Liver (tissue), 9 donors: ENCODE data around the gene INO80. TPM values are rescaled to one million over a fixed set of nuclear protein-coding genes. Genes with fewer than 3 reads are reported as not detected.

Experiments
- DNase-seq: peaks from one replicate; pipeline ENCODE4 v3.0.0-alpha.2; 2017; ENCODE audit warnings: low spot score
- H3K27ac ChIP-seq, 2 donors: one replicate each; pipeline ENCODE4 v1.7.0; 2013; ENCODE audit warnings: inconsistent platforms in 2 of 2, low read length in 2 of 2, control low read depth in 1 of 2, low read depth in 1 of 2, mild to moderate bottlenecking in 1 of 2
- H3K27me3 ChIP-seq, 4 donors: one replicate each; pipeline versions ENCODE4 v1.6.1 to v1.7.0; 2013; ENCODE audit warnings: low read length in 3 of 4, inconsistent platforms in 1 of 4, mild to moderate bottlenecking in 1 of 4, moderate library complexity in 1 of 4; ENCODE audit not compliant: control insufficient read depth in 4 of 4, insufficient read depth in 4 of 4
- H3K36me3 ChIP-seq, 4 donors: one replicate each; pipeline versions ENCODE4 v1.6.1 to v1.7.0; 2013; ENCODE audit warnings: low read length in 3 of 4, mild to moderate bottlenecking in 3 of 4, low read depth in 1 of 4, moderate library complexity in 1 of 4; ENCODE audit not compliant: control insufficient read depth in 4 of 4, insufficient read depth in 3 of 4
- H3K4me1 ChIP-seq, 4 donors: one replicate each; pipeline versions ENCODE4 v1.6.1 to v1.7.0; 2013; ENCODE audit warnings: low read length in 3 of 4, mild to moderate bottlenecking in 3 of 4, moderate library complexity in 1 of 4; ENCODE audit not compliant: control insufficient read depth in 4 of 4, insufficient read depth in 4 of 4
- H3K4me3 ChIP-seq, 3 donors: one replicate each; pipeline versions ENCODE4 v1.6.1 to v1.7.0; 2013; ENCODE audit warnings: low read length in 3 of 3, control low read depth in 1 of 3, low read depth in 1 of 3, mild to moderate bottlenecking in 1 of 3
- H3K9ac ChIP-seq, 2 donors: one replicate each; pipeline ENCODE4 v1.7.0; 2013; ENCODE audit warnings: low read length in 2 of 2, mild to moderate bottlenecking in 2 of 2, moderate library complexity in 2 of 2, control low read depth in 1 of 2, low read depth in 1 of 2
- H3K9me3 ChIP-seq, 4 donors: one replicate each; pipeline versions ENCODE4 v1.6.1 to v1.7.0; 2013; ENCODE audit warnings: low read length in 3 of 4; ENCODE audit not compliant: control insufficient read depth in 4 of 4
- ATF3 ChIP-seq: IDR thresholded peaks from 2 replicates; pipeline ENCODE4 v1.6.1; 2016; ENCODE audit warnings: antibody characterized with exemption
- CTCF ChIP-seq: fragments of 150-350 bp; IDR thresholded peaks from 2 replicates; pipeline ENCODE4 v1.5.1; 2017; ENCODE audit warnings: improper control_type of control experiment, low read depth, low read length; ENCODE audit not compliant: missing input control
- EGR1 ChIP-seq, 2 donors: IDR thresholded peaks; 2 replicates each; pipeline ENCODE4 v1.6.1; 2016 to 2018; ENCODE audit warnings: antibody characterized with exemption in 2 of 2, low read depth in 2 of 2
- GABPA ChIP-seq, 2 donors: IDR thresholded peaks in 1 of 2; conservative IDR thresholded peaks in 1 of 2; 2 replicates each; pipeline ENCODE4 v1.6.1; 2016; ENCODE audit warnings: antibody characterized with exemption in 2 of 2, mild to moderate bottlenecking in 1 of 2, moderate library complexity in 1 of 2
- HNF4A ChIP-seq, 2 donors: conservative IDR thresholded peaks; 2 replicates each; pipeline ENCODE4 v1.6.1; 2016; ENCODE audit warnings: antibody characterized with exemption in 2 of 2, mild to moderate bottlenecking in 2 of 2
- HNF4G ChIP-seq: IDR thresholded peaks from 2 replicates; pipeline ENCODE4 v1.6.1; 2016; ENCODE audit warnings: antibody characterized with exemption
- MAX ChIP-seq: IDR thresholded peaks from 2 replicates; pipeline ENCODE4 v1.6.1; 2016; ENCODE audit warnings: antibody characterized with exemption
- NR2F2 ChIP-seq: IDR thresholded peaks from 2 replicates; pipeline ENCODE4 v1.6.1; 2016; ENCODE audit warnings: antibody characterized with exemption
- RAD21 ChIP-seq, 2 donors: IDR thresholded peaks; 2 replicates each; pipeline ENCODE4 v1.6.1; 2016; ENCODE audit warnings: antibody characterized with exemption in 2 of 2, mild to moderate bottlenecking in 2 of 2
- REST ChIP-seq: IDR thresholded peaks from 2 replicates; pipeline ENCODE4 v1.6.1; 2016; ENCODE audit warnings: antibody characterized with exemption, mild to moderate bottlenecking
- RXRA ChIP-seq, 2 donors: IDR thresholded peaks; 2 replicates each; pipeline ENCODE4 v1.6.1; 2017 to 2018; ENCODE audit warnings: antibody characterized with exemption in 2 of 2, mild to moderate bottlenecking in 1 of 2
- SP1 ChIP-seq: IDR thresholded peaks from 2 replicates; pipeline ENCODE4 v1.6.1; 2018; ENCODE audit warnings: antibody characterized with exemption, mild to moderate bottlenecking
- TAF1 ChIP-seq: conservative IDR thresholded peaks from 2 replicates; pipeline ENCODE4 v1.6.1; 2016; ENCODE audit warnings: antibody characterized with exemption, mild to moderate bottlenecking
- YY1 ChIP-seq: IDR thresholded peaks from 2 replicates; pipeline ENCODE4 v1.6.1; 2016; ENCODE audit warnings: antibody characterized with exemption, mild to moderate bottlenecking
- ZBTB33 ChIP-seq: IDR thresholded peaks from 2 replicates; pipeline ENCODE4 v1.6.1; 2016; ENCODE audit warnings: antibody characterized with exemption
- WGBS: extraction: QIAGEN DNeasy Blood & Tissue Kit; methylation state at CpG from one replicate; pipeline ENCODE4 v1.1.7; 2013; 5-methylcytosine and 5-hydroxymethylcytosine counted together
- polyA plus RNA-seq, 2 donors: library from polyadenylated mRNA; stranded (reverse) in 1 of 2; unstranded in 1 of 2; fragments of 200-250 nt in 1 of 2; fragments of >200 nt in 1 of 2; fragmentation: Nextera tagmentation in 1 of 2; extraction: Ambion mirVana in 1 of 2; gene quantifications; one replicate each; pipeline versions ENCODE4 v1.2.1 to v1.2.3, GENCODE V29; 2013 to 2015
- total RNA-seq, 2 donors: library from RNA; depleted of rRNA; stranded (reverse); fragments of >200 nt; gene quantifications; one replicate each; pipeline ENCODE4 v1.2.3, GENCODE V29; 2014
- donor health status: healthy.
- donor health status: healthy.
- donor health status: healthy.
- donor health status: healthy.
- donor health status: healthy.

INO80 gene
- total and polyA plus RNA-seq, 4 donors: 3.2 to 19.7 (median 9.4) TPM

GRCh38 chr15:40985541-40986330 lies 130.3 kb downstream of the INO80 start (continued):
- TF ChIP-seq REST: no peak

- no peaks in the 10 kb centered on the region for H3K4me1 ChIP-seq
- H3K9ac ChIP-seq: no peak overlapping the region
- H3K4me3 ChIP-seq: no peak overlapping the region
- no peak for DNase-seq
- TF ChIP-seq SP1: no peak
- TF ChIP-seq ZBTB33: no peak
- no peak for TF ChIP-seq HNF4G
- no peak for TF ChIP-seq NR2F2
- TF ChIP-seq EGR1 (IDR thresholded peaks at IDR 0.05; ENCODE audit: low read depth in 2 of 2): no peak
- no peak for TF ChIP-seq REST
- no peak for TF ChIP-seq ATF3
- no peak for TF ChIP-seq RXRA (IDR thresholded peaks at IDR 0.05)
- no peaks in the 10 kb centered on the region for H3K27me3 ChIP-seq
- H3K36me3 ChIP-seq: peaks cover 11 to 70% (median 65%) of the 10 kb centered on the region in 4 donors
- 98% methylated on average over 4 of the region's 4 CpGs for WGBS
- no peaks in the 10 kb centered on the region for H3K9me3 ChIP-seq
- H3K27ac ChIP-seq: no peak overlapping the region
Measured at GRCh38 chr15:40984964-40985363, 131.1 kb downstream of the INO80 start.

GRCh38 chr15:40984406-40984805 lies 131.7 kb downstream of the INO80 start:
- DNase-seq: no peak
- peaks cover 11 to 76% (median 70%) of the 10 kb centered on the region in 4 donors for H3K36me3 ChIP-seq
- no peak overlapping the region for H3K27ac ChIP-seq
- H3K4me1 ChIP-seq: no peaks in the 10 kb centered on the region
- WGBS: 99% methylated on average over 5 of the region's 5 CpGs
- H3K9ac ChIP-seq: no peak overlapping the region
- H3K9me3 ChIP-seq: no peaks in the 10 kb centered on the region
- H3K4me3 ChIP-seq: no peak overlapping the region
- no peaks in the 10 kb centered on the region for H3K27me3 ChIP-seq
- TF ChIP-seq HNF4G: no peak
- no peak for TF ChIP-seq TAF1
- TF ChIP-seq MAX: no peak
- no peak for TF ChIP-seq CTCF
- TF ChIP-seq SP1: no peak
- TF ChIP-seq YY1: no peak
- no peak for TF ChIP-seq ZBTB33
- TF ChIP-seq GABPA (IDR thresholded peaks at IDR 0.05 in 1 of 2, conservative IDR thresholded peaks at IDR 0.05 in 1 of 2): no peak
- TF ChIP-seq RAD21 (IDR thresholded peaks at IDR 0.05): no peak
- TF ChIP-seq HNF4A (conservative IDR thresholded peaks at IDR 0.05): no peak
- TF ChIP-seq NR2F2: no peak
